ENCODE measurements around the gene GOLGA6L10. TPM values are rescaled to one million over a fixed set of nuclear protein-coding genes. Genes with fewer than 3 reads are reported as not detected.
"Not testable (repeated sequence)": the region's sequence is repeated elsewhere in the genome, so short reads cannot be mapped to it uniquely, and the experiment has no call there.

GOLGA6L10 gene
- total RNA-seq, 1 donor from 2014 or later = 1.5 TPM

- H3K4me3 ChIP-seq = no peak overlapping the region
- H3K36me3 ChIP-seq = no peaks in the 10 kb centered on the region
- intact Hi-C loops (cut with DNase I) = no loop called here
- TF ChIP-seq CTCF (IDR thresholded peaks at IDR 0.05) = no peak
- no peak for DNase-seq (ENCODE audit: low spot score in 2 of 2)
- no peaks in the 10 kb centered on the region for H3K9me3 ChIP-seq
- H3K27me3 ChIP-seq = no peaks in the 10 kb centered on the region
- no peaks in the 10 kb centered on the region for H3K4me1 ChIP-seq
- no peak overlapping the region for H3K27ac ChIP-seq
These were observed 22.4 kb upstream of the GOLGA6L10 start for GRCh38 chr15:82371656-82372055.

- H3K27ac ChIP-seq; H3K36me3 ChIP-seq; H3K4me3 ChIP-seq; DNase-seq (ENCODE audit: low spot score in 2 of 2); H3K27me3 ChIP-seq; H3K4me1 ChIP-seq; H3K9me3 ChIP-seq; intact Hi-C loops (cut with DNase I): not testable (repeated sequence)
These were observed 18.5 kb upstream of the GOLGA6L10 start for GRCh38 chr15:82367790-82368189.

- DNase-seq (ENCODE audit: low spot score in 2 of 2); H3K27ac ChIP-seq; H3K4me1 ChIP-seq; H3K27me3 ChIP-seq; intact Hi-C loops (cut with DNase I); H3K9me3 ChIP-seq; H3K36me3 ChIP-seq; H3K4me3 ChIP-seq: not testable (repeated sequence)
- peak in 1 of 3 experiments; percentile 29 for TF ChIP-seq CTCF (IDR thresholded peaks at IDR 0.05)
These were observed 16.5 kb upstream of the GOLGA6L10 start for GRCh38 chr15:82365692-82366323.

- DNase-seq (ENCODE audit: low spot score in 2 of 2) = not testable (repeated sequence)
These were observed 15.3 kb upstream of the GOLGA6L10 start for GRCh38 chr15:82364548-82364947.

GRCh38 chr15:82362790-82363189 lies 13.5 kb upstream of the GOLGA6L10 start:
- H3K4me3 ChIP-seq; DNase-seq (ENCODE audit: low spot score in 2 of 2); H3K27ac ChIP-seq; H3K36me3 ChIP-seq; H3K9me3 ChIP-seq; H3K4me1 ChIP-seq; H3K27me3 ChIP-seq; intact Hi-C loops (cut with DNase I): not testable (repeated sequence)

More at GRCh38 chr15:82364548-82364947, 15.3 kb upstream of the GOLGA6L10 start:
- H3K4me1 ChIP-seq; H3K9me3 ChIP-seq; H3K27me3 ChIP-seq; H3K27ac ChIP-seq; H3K36me3 ChIP-seq; intact Hi-C loops (cut with DNase I); H3K4me3 ChIP-seq: not testable (repeated sequence)

- H3K9me3 ChIP-seq; H3K36me3 ChIP-seq; intact Hi-C loops (cut with DNase I); H3K4me3 ChIP-seq; H3K27ac ChIP-seq; H3K4me1 ChIP-seq; DNase-seq (ENCODE audit: low spot score in 2 of 2); H3K27me3 ChIP-seq: not testable (repeated sequence)
These were observed 11.3 kb upstream of the GOLGA6L10 start for GRCh38 chr15:82360618-82361017.

GRCh38 chr15:82355055-82355454 lies 5.8 kb upstream of the GOLGA6L10 start:
- H3K27me3 ChIP-seq; H3K9me3 ChIP-seq; H3K27ac ChIP-seq; H3K36me3 ChIP-seq; DNase-seq (ENCODE audit: low spot score in 2 of 2); H3K4me1 ChIP-seq; intact Hi-C loops (cut with DNase I): not testable (repeated sequence)
- peak overlapping the region in 1 of 2 donors; percentile 49 for H3K4me3 ChIP-seq

- H3K36me3 ChIP-seq; H3K27ac ChIP-seq; intact Hi-C loops (cut with DNase I); H3K27me3 ChIP-seq; H3K9me3 ChIP-seq; H3K4me1 ChIP-seq; DNase-seq (ENCODE audit: low spot score in 2 of 2): not testable (repeated sequence)
- H3K4me3 ChIP-seq = peak overlapping the region; percentile 54 to 55
These were observed 5.3 kb upstream of the GOLGA6L10 start for GRCh38 chr15:82354546-82354945.

GRCh38 chr15:82347645-82348044 lies 1.6 kb downstream of the GOLGA6L10 start:
- H3K9me3 ChIP-seq; H3K4me3 ChIP-seq; H3K27me3 ChIP-seq; DNase-seq (ENCODE audit: low spot score in 2 of 2); H3K36me3 ChIP-seq; intact Hi-C loops (cut with DNase I); H3K4me1 ChIP-seq; H3K27ac ChIP-seq: not testable (repeated sequence)

- H3K4me3 ChIP-seq; H3K27ac ChIP-seq; H3K4me1 ChIP-seq; H3K27me3 ChIP-seq; intact Hi-C loops (cut with DNase I); H3K36me3 ChIP-seq; H3K9me3 ChIP-seq: not testable (repeated sequence)
- peak in 1 of 2 donors; percentile 47 for DNase-seq (ENCODE audit: low spot score in 2 of 2)
These were observed 4.1 kb downstream of the GOLGA6L10 start for GRCh38 chr15:82345176-82345575.

GRCh38 chr15:82344421-82344820 lies 4.9 kb downstream of the GOLGA6L10 start:
- H3K4me3 ChIP-seq; H3K9me3 ChIP-seq; DNase-seq (ENCODE audit: low spot score in 2 of 2); H3K36me3 ChIP-seq; intact Hi-C loops (cut with DNase I); H3K27me3 ChIP-seq; H3K27ac ChIP-seq; H3K4me1 ChIP-seq: not testable (repeated sequence)

- H3K36me3 ChIP-seq; H3K4me1 ChIP-seq; H3K27me3 ChIP-seq; H3K4me3 ChIP-seq; H3K9me3 ChIP-seq; intact Hi-C loops (cut with DNase I); H3K27ac ChIP-seq: not testable (repeated sequence)
- peak in 1 of 2 donors; percentile 48 for DNase-seq (ENCODE audit: low spot score in 2 of 2)
These were observed 5.4 kb downstream of the GOLGA6L10 start for GRCh38 chr15:82343851-82344250.
